GM21381 (cell line): Measurements from ENCODE around the gene IQGAP2.
A peak's percentile ranks its signal among the peaks of the same experiment; 100 is the strongest.
"Not testable (repeated sequence)": the region's sequence is repeated elsewhere in the genome, so short reads cannot be mapped to it uniquely, and the experiment has no call there.

Source experiments
- ATAC-seq: cut with Tn5 transposase; IDR thresholded peaks from one replicate; pipeline ENCODE4 v1.9.1; 2021; ENCODE audit warnings: mild to moderate bottlenecking, moderate library complexity; ENCODE audit not compliant: unreplicated experiment

The IQGAP2 gene

GRCh38 chr5:76499507-76500161 is 96.5 kb downstream of the IQGAP2 start:
- ATAC-seq: no peak

GRCh38 chr5:76500633-76501393 is 97.7 kb downstream of the IQGAP2 start:
- no peak for ATAC-seq

DNA sequence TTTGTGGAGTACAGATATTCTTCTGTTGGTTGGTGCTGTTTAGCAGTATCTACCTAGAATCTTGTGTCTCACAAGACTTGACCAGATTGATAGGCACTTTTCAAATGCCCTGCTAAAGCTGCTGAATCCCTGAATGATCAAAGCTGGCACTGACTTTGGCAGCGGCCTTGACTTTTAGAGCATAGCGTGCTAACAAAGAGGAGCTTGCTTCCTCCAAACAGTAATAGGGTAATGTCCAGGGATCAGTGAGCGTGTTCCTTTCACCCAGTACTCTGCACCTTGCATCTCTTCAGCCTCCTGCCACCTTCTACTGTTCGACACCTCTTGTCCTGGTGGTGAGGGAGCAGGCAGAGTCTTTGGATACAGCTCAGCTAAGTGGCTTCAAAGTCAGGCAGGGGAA is 100.8 kb downstream of the IQGAP2 start:
- ATAC-seq: no peak

- ATAC-seq: no peak
Observed at GRCh38 chr5:76504901-76505564, 101.9 kb downstream of the IQGAP2 start.

- ATAC-seq: no peak
Observed at GRCh38 chr5:76513476-76513875, 110.4 kb downstream of the IQGAP2 start.

GRCh38 chr5:76514292-76514691 is 111.2 kb downstream of the IQGAP2 start:
- ATAC-seq: no peak

- no peak for ATAC-seq
Observed at GRCh38 chr5:76514713-76515112, 111.6 kb downstream of the IQGAP2 start.

- no peak for ATAC-seq
Observed at GRCh38 chr5:76517334-76517733, 114.2 kb downstream of the IQGAP2 start.

- not testable (repeated sequence) for ATAC-seq
Observed at GRCh38 chr5:76518246-76518645, 115.2 kb downstream of the IQGAP2 start.

DNA sequence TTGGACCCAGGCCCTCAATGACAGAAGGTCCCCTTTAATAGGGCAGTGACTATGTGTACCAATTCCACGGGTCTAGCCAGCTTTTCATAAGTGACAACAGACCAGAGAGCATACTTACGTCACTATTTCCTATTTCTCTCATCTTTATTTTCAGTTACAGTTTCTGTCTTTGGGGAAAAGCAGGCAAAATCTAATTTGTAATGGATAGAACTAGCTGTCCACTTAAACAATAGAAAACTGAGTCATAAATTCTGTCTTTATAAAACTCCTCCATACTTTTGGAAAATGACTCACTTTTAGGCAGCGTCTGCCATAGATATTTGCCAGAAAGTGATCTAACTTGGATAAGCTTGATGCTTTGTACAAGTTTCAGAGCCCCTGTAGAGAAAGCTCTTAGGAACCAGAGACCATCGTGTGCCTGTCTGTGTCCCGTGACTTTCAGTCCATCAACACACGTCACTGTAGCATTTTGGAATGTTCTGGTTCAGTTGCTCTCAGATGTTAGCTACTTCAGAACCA is 118.2 kb downstream of the IQGAP2 start:
- ATAC-seq: peak; percentile 70

- ATAC-seq: no peak
Observed at GRCh38 chr5:76522103-76522935, 119.2 kb downstream of the IQGAP2 start.

DNA sequence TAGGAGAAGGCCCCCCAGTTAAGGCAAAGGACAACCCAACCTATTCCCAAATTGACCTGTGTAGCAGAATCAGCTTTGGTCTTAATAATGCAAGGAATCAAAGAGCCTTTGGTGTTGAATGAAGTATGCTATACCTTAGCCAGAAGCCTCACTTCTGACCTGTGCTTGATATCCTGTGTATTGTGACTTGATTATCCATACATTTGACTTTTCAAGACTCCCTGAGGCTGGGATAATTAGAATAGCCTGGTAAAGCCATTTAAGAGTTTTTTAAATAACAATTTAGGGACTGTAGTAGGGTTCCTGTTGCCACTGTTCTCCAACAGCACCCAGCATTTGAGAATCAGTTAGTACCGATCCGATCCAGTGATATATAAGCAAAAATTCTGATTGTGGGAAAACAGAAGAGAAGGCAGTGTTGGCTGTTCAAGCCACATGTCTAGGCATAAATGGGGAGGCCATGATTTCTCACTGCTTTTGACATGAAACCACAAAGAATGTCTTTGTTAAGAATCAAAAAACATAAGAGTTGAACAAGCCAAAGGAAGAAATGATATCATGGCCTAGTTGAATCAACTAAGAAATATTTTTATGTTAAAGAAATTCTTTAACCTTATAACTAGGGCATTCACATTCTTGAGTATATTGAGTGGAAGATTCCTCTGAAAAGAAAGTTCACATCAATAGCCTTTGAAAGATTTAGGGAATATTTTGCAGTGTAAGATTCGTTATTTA is 121.2 kb downstream of the IQGAP2 start:
- ATAC-seq: no peak

DNA sequence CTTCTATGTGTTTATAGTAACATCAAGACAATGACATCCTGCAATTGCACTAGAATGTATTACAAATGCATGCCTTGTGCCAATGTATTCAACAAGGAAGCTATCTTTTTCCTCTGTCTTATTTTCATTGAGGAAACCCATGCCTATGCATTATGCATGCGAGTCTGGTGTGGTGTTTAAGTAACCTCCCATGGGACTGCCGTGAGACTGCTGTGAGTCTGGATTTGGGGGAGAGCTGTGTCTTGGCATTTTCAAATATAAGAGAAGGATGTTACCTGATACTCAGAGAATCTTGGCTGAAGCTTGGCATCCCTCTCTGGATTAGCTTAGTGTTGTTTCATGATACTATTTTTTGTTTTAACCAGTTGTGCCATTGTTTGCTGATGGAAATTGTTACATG is 121.8 kb downstream of the IQGAP2 start:
- no peak for ATAC-seq

- ATAC-seq: no peak
Observed at GRCh38 chr5:76525956-76526355, 122.9 kb downstream of the IQGAP2 start.

- ATAC-seq: no peak
Observed at GRCh38 chr5:76526950-76527583, 124.0 kb downstream of the IQGAP2 start.

DNA sequence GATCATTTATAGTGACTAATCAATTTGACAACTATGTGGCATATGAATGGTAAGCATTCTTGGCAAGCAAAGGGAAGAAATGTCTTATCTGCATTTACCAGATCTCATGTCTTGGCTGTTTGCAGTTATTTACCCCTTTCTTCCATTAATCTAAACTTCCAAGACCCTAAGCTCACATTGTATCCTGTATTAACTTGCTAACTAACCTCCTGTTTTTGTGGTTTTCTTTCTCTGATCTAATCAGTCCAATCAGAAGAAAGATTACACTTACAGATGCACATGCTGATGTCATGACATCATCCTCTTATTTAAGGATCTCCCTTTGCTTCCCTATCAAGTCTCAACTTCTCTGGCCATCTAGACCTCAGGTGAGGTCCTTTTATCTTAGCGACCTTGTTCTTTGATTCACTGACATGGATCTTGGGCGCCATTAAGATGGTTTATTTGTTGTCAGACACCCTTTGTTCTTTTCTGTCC is 124.6 kb downstream of the IQGAP2 start:
- ATAC-seq: no peak

- no peak for ATAC-seq
Observed at GRCh38 chr5:76528547-76529331, 125.7 kb downstream of the IQGAP2 start.

DNA sequence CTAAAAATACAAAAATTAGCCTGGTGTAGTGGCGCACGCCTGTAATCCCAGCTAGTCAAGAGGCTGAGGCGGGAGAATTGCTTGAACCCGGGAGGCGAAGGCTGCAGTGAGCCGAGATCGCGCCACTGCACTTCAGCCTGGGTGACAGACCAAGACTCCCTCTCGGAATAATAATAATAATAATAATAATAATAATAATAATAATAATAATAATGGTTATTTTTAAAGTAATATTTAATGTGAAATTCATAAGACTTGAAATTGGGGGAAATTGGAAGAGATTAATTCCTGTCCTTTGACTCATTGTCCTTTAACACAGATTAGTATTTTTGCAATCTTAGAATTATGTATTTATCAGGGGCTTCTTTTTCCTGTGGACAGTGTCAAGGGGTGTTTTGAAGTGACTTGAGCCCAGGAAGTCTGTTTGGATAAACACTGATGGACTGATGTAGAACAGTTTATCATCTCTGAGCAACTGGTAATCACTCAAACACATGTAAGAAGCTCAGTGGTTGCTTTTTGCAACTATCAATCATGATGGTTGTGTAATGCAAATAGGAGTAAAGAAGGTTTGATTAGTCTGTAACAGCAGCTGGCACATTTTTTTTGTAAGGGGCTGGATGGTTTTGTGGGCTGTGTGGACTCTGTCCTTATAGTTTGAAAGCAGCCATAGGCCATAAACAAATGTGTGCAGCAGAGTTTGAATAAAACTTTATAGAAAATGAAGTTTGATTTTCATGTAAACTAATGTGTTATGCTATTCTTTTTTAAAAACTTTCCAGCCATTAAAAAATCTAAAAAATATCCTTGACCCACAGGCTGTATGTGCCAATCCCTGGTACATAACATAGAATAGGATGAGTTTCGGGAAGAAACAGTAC is 126.6 kb downstream of the IQGAP2 start:
- no peak for ATAC-seq
